ENCODE data around the gene OGFOD3.

GRCh38 chr17:82385559-82386254 is 32.7 kb downstream of the OGFOD3 start:
- TF ChIP-seq CTCF (IDR thresholded peaks at IDR 0.05) (no peak), POLR2A (IDR thresholded peaks at IDR 0.05) (no peak)
